ENCODE measurements around the gene ANKRD23. TPM values are rescaled to one million over a fixed set of nuclear protein-coding genes. Genes with fewer than 3 reads are reported as not detected.

Gene ANKRD23
- total and polyA plus RNA-seq, 2 of the 13 experiments (the other 11 are each of a cell fraction or from before 2014, with no cell fraction given), result 1.5 to 1.6 TPM

- TF ChIP-seq, protein P1, sequence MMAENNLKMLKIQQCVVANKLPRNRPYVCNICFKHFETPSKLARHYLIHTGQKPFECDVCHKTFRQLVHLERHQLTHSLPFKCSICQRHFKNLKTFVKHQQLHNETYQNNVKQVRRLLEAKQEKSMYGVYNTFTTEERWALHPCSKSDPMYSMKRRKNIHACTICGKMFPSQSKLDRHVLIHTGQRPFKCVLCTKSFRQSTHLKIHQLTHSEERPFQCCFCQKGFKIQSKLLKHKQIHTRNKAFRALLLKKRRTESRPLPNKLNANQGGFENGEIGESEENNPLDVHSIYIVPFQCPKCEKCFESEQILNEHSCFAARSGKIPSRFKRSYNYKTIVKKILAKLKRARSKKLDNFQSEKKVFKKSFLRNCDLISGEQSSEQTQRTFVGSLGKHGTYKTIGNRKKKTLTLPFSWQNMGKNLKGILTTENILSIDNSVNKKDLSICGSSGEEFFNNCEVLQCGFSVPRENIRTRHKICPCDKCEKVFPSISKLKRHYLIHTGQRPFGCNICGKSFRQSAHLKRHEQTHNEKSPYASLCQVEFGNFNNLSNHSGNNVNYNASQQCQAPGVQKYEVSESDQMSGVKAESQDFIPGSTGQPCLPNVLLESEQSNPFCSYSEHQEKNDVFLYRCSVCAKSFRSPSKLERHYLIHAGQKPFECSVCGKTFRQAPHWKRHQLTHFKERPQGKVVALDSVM (CRISPR knock-in tag; IDR thresholded peaks at IDR 0.05), result no peak
- TF ChIP-seq RARA (CRISPR knock-in tag; IDR thresholded peaks at IDR 0.05) (peak; percentile 52), GFI1 (CRISPR knock-in tag; IDR thresholded peaks at IDR 0.05; ENCODE audit: borderline replicate concordance) (peak; percentile 56), BRD4 (CRISPR knock-in tag; IDR thresholded peaks at IDR 0.05) (no peak), ZNF331 (CRISPR knock-in tag; IDR thresholded peaks at IDR 0.05) (0 out of 2 replicates have a peak, but pooled peaks have one; percentile 19)
Observed at GRCh38 chr2:96792772-96793749, 50.8 kb downstream of the ANKRD23 start (continued).

DNA sequence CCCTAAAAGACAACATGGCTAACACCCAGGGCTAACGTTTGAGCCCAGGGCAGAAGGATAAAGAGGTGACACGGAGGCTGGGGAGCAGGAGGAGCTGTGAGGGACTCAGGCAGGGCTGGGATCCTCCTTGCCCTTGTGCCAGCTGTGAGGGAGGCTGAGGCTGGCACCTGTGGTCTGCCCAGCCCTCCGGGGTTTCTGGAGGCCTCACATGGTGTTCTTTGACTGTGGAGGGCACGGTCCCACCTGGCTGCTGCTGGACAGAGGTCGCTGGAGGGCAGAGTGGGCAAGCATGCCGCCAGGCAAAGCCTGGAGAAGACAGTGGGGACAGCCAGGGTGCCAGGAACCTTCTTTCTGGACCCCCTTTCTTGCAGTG, 54.6 kb downstream of the ANKRD23 start:
- Histone ChIP-seq H3K79me2 (ENCODE audit: insufficient read depth, low read length) (no peaks in the 10 kb centered on the region), H3K9me3 (ENCODE audit: low read length) (no peaks in the 10 kb centered on the region), H2AFZ (ENCODE audit: low read length) (no peak overlapping the region), H3K36me3 (replicated peaks in 1 of 2; ENCODE audit: control insufficient read depth in 1 of 2, insufficient read depth in 2 of 2, low read length in 2 of 2) (no peaks in the 10 kb centered on the region), H3K4me1 (ENCODE audit: insufficient read depth, low read length) (peaks cover 45% of the 10 kb centered on the region), H3K27me3 (ENCODE audit: control insufficient read depth in 1 of 2, insufficient read depth in 2 of 2, low read length in 2 of 2) (no peaks in the 10 kb centered on the region), H4K20me1 (ENCODE audit: insufficient read depth, low read length) (no peaks in the 10 kb centered on the region), H3K9ac (ENCODE audit: insufficient read depth, low read depth, low read length) (no peak overlapping the region), H3K27ac (ENCODE audit: extremely low read length, insufficient read depth, low read length) (no peak overlapping the region), H3K4me2 (ENCODE audit: low read depth, low read length) (no peak overlapping the region), H3K4me3 (replicated peaks in 1 of 3; ENCODE audit: insufficient read depth in 1 of 3, low read depth in 2 of 3, low read length in 3 of 3) (no peak overlapping the region)
- in situ Hi-C loops (cut with HindIII; ENCODE audit: extremely low pct_ligation_motif_present, low pct_unique_long_range_greater_than_20kb), result no loop called here
- 84% methylated on average over 6 of the region's 6 CpGs for WGBS (ENCODE audit: low lambda C conversion rate)
- no peak for ATAC-seq
- FAIRE-seq, result no peak
- intact Hi-C loops (cut with micrococcal nuclease; ENCODE audit: unreplicated experiment), result no loop called here
- no TSS peak for BruUV-seq (replicated peaks)
- TF ChIP-seq JUND (CRISPR knock-in tag; IDR thresholded peaks at IDR 0.05) (no peak), SAP130 (CRISPR knock-in tag; IDR thresholded peaks at IDR 0.05; ENCODE audit: low read depth) (no peak), ELF3 (CRISPR knock-in tag; IDR thresholded peaks at IDR 0.05) (no peak), KIAA2018 (CRISPR knock-in tag; IDR thresholded peaks at IDR 0.05; ENCODE audit: borderline replicate concordance) (no peak), ZNF383 (CRISPR knock-in tag; IDR thresholded peaks at IDR 0.05; ENCODE audit: borderline replicate concordance) (no peak)
- TF ChIP-seq, protein P2, sequence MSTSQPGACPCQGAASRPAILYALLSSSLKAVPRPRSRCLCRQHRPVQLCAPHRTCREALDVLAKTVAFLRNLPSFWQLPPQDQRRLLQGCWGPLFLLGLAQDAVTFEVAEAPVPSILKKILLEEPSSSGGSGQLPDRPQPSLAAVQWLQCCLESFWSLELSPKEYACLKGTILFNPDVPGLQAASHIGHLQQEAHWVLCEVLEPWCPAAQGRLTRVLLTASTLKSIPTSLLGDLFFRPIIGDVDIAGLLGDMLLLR (CRISPR knock-in tag; IDR thresholded peaks at IDR 0.05), result no peak
- ChIA-PET POLR2A (no interaction called here), CTCF (ENCODE audit: low intra/inter-chr PET ratio, low total read pairs) (no interaction called here)
- DNase-seq (ENCODE audit: low spot score), result no peak

Data from HepG2 (cell line).